ENCODE measurements around the gene GYG2.

- TF ChIP-seq CTCF (conservative IDR thresholded peaks at IDR 0.05; ENCODE audit: low read depth, low read length), result no peak
- no peak for TF ChIP-seq EZH2 (IDR thresholded peaks at IDR 0.05; ENCODE audit: low read length, unreplicated experiment)
- no peak for TF ChIP-seq EZH2phosphoT487 (IDR thresholded peaks at IDR 0.05; ENCODE audit: borderline replicate concordance, low read length)
These were observed 45.7 kb downstream of the GYG2 start for GRCh38 chrX:2874222-2875135.

Measured in PC-3 (cell line).